Measurements from ENCODE around the gene HTR3A. TPM values are rescaled to one million over a fixed set of nuclear protein-coding genes. Genes with fewer than 3 reads are reported as not detected.

The HTR3A gene
- polyA plus RNA-seq, 1 donor (not counting 4 experiments of a cell fraction or from before 2014, with no cell fraction given) = not detected

DNA sequence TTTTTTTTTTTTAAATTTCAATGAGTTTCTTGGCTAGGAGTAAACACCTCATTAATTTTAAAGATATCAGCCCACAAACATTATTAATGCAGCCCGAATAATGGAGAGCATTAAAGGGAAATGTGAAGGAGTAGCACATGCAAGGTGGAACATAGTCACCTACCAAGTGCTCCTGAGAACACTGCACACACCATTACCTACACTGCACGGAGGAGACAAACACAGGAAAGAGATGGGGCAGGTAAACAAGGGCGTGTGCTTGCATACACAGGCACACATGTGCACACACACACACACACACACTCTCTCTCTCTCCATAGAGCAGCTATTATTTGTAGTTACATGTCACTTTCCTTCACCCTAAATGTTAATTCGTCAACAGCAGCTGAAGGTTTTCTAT lies 40.1 kb upstream of the HTR3A start:
- no peaks in the 10 kb centered on the region for H4K20me1 ChIP-seq (ENCODE audit: control insufficient read depth, extremely low read depth, insufficient read depth, low read length)
- H3K27me3 ChIP-seq (ENCODE audit: control insufficient read depth, extremely low read depth, insufficient read depth, low read length) = no peaks in the 10 kb centered on the region
- no peak overlapping the region for H3K4me3 ChIP-seq (ENCODE audit: control insufficient read depth in 2 of 3, extremely low read depth in 1 of 3, insufficient read depth in 2 of 3, low read depth in 1 of 3, low read length in 3 of 3)
- H3K4me1 ChIP-seq (ENCODE audit: control insufficient read depth, extremely low read depth, insufficient read depth, low read length) = no peaks in the 10 kb centered on the region
- no peaks in the 10 kb centered on the region for H3K36me3 ChIP-seq (ENCODE audit: control insufficient read depth in 2 of 2, extremely low read depth in 1 of 2, insufficient read depth in 2 of 2, low read length in 2 of 2)
- dilution Hi-C loops (cut with MboI; ENCODE audit: extremely low pct_ligation_motif_present, low sequenced_read_pairs) = no loop called here
- H3K4me2 ChIP-seq (ENCODE audit: control insufficient read depth, extremely low read depth, insufficient read depth, low read depth, low read length) = no peak overlapping the region
- H3K79me2 ChIP-seq (ENCODE audit: control insufficient read depth, insufficient read depth, low read length) = no peaks in the 10 kb centered on the region
- TF ChIP-seq EZH2 (IDR thresholded peaks at IDR 0.05; ENCODE audit: low read length) = no peak
- TF ChIP-seq, protein P1, sequence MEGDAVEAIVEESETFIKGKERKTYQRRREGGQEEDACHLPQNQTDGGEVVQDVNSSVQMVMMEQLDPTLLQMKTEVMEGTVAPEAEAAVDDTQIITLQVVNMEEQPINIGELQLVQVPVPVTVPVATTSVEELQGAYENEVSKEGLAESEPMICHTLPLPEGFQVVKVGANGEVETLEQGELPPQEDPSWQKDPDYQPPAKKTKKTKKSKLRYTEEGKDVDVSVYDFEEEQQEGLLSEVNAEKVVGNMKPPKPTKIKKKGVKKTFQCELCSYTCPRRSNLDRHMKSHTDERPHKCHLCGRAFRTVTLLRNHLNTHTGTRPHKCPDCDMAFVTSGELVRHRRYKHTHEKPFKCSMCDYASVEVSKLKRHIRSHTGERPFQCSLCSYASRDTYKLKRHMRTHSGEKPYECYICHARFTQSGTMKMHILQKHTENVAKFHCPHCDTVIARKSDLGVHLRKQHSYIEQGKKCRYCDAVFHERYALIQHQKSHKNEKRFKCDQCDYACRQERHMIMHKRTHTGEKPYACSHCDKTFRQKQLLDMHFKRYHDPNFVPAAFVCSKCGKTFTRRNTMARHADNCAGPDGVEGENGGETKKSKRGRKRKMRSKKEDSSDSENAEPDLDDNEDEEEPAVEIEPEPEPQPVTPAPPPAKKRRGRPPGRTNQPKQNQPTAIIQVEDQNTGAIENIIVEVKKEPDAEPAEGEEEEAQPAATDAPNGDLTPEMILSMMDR (optimal IDR thresholded peaks at IDR 0.05 in 1 of 3, IDR thresholded peaks at IDR 0.05 in 1 of 3, conservative IDR thresholded peaks at IDR 0.05 in 1 of 3; ENCODE audit: extremely low read depth in 1 of 3, insufficient read depth in 2 of 3, low read length in 3 of 3) = no peak
- H3K9ac ChIP-seq (ENCODE audit: control insufficient read depth, extremely low read depth, insufficient read depth, low read length) = no peak overlapping the region
- DNase-seq (ENCODE audit: low read depth, low spot score) = no peak
- H3K9me3 ChIP-seq (ENCODE audit: control insufficient read depth, low read depth, low read length) = no peaks in the 10 kb centered on the region
- H3K27ac ChIP-seq (ENCODE audit: control insufficient read depth, insufficient read depth, low read length) = no peak overlapping the region
- no peaks in the 10 kb centered on the region for H3K9me1 ChIP-seq (ENCODE audit: control insufficient read depth, extremely low read depth, insufficient read depth, low read length)
- H2AFZ ChIP-seq (ENCODE audit: control insufficient read depth, low read length) = no peak overlapping the region
- no peak for FAIRE-seq

DNA sequence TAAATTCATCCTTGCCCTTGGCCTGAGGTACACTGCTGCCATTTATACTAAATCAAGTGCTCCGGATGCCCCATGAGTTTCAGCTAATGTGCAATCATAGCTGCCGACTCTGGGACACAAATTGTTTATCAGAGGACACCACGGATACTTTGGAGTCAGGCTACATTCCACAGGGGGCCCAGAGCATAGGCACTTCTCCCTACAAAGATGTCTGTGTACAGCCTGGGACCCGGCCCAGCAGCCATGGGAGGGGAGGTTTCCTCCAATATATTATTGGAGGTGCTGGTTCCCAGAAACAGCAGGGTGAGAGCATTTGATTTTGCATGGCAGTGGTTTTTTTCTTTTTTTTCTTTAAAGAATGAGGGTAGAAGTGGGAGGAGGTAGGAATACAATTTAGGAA lies 39.0 kb upstream of the HTR3A start:
- Histone ChIP-seq H3K4me3 (ENCODE audit: control insufficient read depth in 2 of 3, extremely low read depth in 1 of 3, insufficient read depth in 2 of 3, low read depth in 1 of 3, low read length in 3 of 3) (no peak overlapping the region), H3K36me3 (ENCODE audit: control insufficient read depth in 2 of 2, extremely low read depth in 1 of 2, insufficient read depth in 2 of 2, low read length in 2 of 2) (no peaks in the 10 kb centered on the region), H3K9me3 (ENCODE audit: control insufficient read depth, low read depth, low read length) (no peaks in the 10 kb centered on the region), H3K27me3 (ENCODE audit: control insufficient read depth, extremely low read depth, insufficient read depth, low read length) (no peaks in the 10 kb centered on the region), H3K9me1 (ENCODE audit: control insufficient read depth, extremely low read depth, insufficient read depth, low read length) (no peaks in the 10 kb centered on the region), H3K4me1 (ENCODE audit: control insufficient read depth, extremely low read depth, insufficient read depth, low read length) (no peaks in the 10 kb centered on the region), H3K9ac (ENCODE audit: control insufficient read depth, extremely low read depth, insufficient read depth, low read length) (no peak overlapping the region), H4K20me1 (ENCODE audit: control insufficient read depth, extremely low read depth, insufficient read depth, low read length) (no peaks in the 10 kb centered on the region), H3K4me2 (ENCODE audit: control insufficient read depth, extremely low read depth, insufficient read depth, low read depth, low read length) (no peak overlapping the region), H3K27ac (ENCODE audit: control insufficient read depth, insufficient read depth, low read length) (no peak overlapping the region), H2AFZ (ENCODE audit: control insufficient read depth, low read length) (no peak overlapping the region), H3K79me2 (ENCODE audit: control insufficient read depth, insufficient read depth, low read length) (no peaks in the 10 kb centered on the region)
- FAIRE-seq = no peak
- TF ChIP-seq, protein P1 (optimal IDR thresholded peaks at IDR 0.05 in 1 of 3, IDR thresholded peaks at IDR 0.05 in 1 of 3, conservative IDR thresholded peaks at IDR 0.05 in 1 of 3; ENCODE audit: extremely low read depth in 1 of 3, insufficient read depth in 2 of 3, low read length in 3 of 3) = no peak
- no peak for TF ChIP-seq EZH2 (IDR thresholded peaks at IDR 0.05; ENCODE audit: low read length)
- DNase-seq (ENCODE audit: low read depth, low spot score) = no peak
- dilution Hi-C loops (cut with MboI; ENCODE audit: extremely low pct_ligation_motif_present, low sequenced_read_pairs) = no loop called here
